ENCODE measurements around the gene GALR2. TPM values are rescaled to one million over a fixed set of nuclear protein-coding genes. Genes with fewer than 3 reads are reported as not detected.

The GALR2 gene
- 0.07 and 0.17 TPM in 2 replicates for total RNA-seq

DNA sequence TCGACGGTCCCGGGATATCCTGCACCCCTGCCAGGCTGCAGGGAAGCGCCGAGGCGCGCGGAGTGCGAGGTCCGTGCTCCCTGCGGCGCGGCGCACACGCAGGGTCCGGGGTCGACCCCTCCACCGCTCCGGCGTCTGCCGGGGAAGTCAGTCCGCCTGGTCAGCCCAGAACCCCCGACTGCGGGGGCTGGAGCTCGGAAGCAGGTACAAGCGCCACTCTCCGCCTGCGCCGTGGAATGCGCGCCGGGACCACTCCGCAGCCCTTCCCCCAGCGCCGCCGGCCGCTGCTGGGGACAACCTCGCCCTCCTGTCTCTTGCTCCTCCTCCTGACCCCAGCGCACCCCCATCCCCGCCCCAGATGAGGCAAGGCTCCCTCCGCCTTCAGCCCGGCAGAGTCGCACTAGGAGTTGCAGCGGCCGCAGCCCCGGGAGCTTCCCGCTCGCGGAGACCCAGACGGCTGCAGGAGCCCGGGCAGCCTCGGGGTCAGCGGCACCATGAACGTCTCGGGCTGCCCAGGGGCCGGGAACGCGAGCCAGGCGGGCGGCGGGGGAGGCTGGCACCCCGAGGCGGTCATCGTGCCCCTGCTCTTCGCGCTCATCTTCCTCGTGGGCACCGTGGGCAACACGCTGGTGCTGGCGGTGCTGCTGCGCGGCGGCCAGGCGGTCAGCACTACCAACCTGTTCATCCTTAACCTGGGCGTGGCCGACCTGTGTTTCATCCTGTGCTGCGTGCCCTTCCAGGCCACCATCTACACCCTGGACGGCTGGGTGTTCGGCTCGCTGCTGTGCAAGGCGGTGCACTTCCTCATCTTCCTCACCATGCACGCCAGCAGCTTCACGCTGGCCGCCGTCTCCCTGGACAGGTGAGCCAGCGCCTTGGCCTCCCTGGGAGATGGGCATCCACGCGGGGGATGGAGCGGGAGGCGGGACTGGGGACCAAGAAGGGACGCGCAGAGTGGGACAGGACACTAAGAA lies at the start of gene GALR2:
GALR2 (plus strand) TSS at position 392 of the 974 bp plus-strand sequence; CDS start at position 495, 103 bp downstream.
- no peak for TF ChIP-seq CTCF (conservative IDR thresholded peaks at IDR 0.05; ENCODE audit: low read depth, low read length)
- no peak within 1 kb of the TSS for H3K4me3 ChIP-seq (ENCODE audit: low read depth, low read length)
- no peak for DNase-seq (ENCODE audit: low read depth)

- TF ChIP-seq CTCF (conservative IDR thresholded peaks at IDR 0.05; ENCODE audit: low read depth, low read length): no peak
- no peak for DNase-seq (ENCODE audit: low read depth)
- no peak overlapping the region for H3K4me3 ChIP-seq (ENCODE audit: low read depth, low read length)
Observed at GRCh38 chr17:76025294-76025693, 49.3 kb upstream of the GALR2 start.

DNA sequence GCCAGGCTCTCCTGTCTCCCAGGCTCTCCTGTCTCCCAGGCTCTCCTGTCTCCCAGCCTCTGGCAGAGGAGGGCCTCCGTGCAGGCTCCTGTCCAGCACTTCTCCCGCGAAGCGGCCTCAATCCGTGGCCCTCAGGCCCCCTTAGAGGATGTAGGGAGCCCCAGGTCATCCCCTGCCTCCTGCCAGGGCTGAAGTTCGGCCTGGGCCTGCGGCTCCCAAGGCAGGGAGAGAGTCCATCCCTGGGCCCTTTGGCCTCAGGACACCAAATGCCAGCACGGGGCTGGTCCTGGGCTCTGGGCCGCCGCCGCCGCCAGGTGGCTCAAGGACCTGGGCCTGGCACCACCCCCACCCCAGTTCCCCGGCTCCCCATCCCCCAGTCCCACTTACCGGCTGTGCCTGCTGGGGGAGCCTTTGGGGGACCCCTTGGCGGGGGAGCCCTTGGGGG lies 47.8 kb upstream of the GALR2 start:
- no peak for DNase-seq (ENCODE audit: low read depth)
- H3K4me3 ChIP-seq (ENCODE audit: low read depth, low read length): peak overlapping the region; percentile 63
- TF ChIP-seq CTCF (conservative IDR thresholded peaks at IDR 0.05; ENCODE audit: low read depth, low read length): peak; percentile 37

DNA sequence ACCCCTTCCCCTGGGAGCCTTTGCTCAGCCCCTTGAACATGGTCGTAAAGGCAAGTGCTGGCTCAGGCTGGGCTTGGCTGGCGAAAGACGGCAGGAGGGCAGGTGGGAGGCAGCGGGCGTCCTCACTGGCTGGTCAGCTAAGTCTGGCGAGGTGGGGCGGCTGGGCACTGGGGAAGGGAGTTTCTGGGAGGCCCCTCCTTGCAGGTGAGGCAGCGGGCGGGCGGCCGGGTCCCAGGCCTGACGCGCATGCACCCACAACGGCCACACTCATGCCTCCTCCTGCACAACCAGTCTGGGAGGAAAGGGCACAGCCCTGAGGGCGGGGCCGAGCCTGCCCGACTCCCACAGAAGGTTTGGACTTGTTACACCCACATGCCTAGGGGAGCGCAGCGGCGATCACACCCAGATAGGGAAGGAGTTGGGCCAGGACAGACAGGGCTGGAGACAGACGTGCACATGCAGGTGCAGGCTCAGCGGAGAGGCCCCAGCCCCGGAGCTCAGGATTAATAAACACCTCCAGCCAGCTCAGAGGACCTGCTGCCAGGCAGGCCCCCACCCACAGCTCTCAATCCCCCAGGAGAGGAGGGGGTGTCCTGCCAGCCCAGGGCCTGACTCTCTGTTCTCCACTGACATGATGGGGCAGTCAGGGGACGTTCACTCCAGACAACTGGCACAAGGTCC lies 47.3 kb upstream of the GALR2 start, which contains the start of gene EVPL:
EVPL (minus strand) TSS at position 148 of the 681 bp plus-strand sequence; CDS start at position 40, 108 bp downstream.
- TF ChIP-seq CTCF (conservative IDR thresholded peaks at IDR 0.05; ENCODE audit: low read depth, low read length): no peak
- peak within 1 kb of the TSS; percentile 63 for H3K4me3 ChIP-seq (ENCODE audit: low read depth, low read length)
- no peak for DNase-seq (ENCODE audit: low read depth)

- no peak for DNase-seq (ENCODE audit: low read depth)
- TF ChIP-seq CTCF (conservative IDR thresholded peaks at IDR 0.05; ENCODE audit: low read depth, low read length): peak; percentile 46
- no peak overlapping the region for H3K4me3 ChIP-seq (ENCODE audit: low read depth, low read length)
Observed at GRCh38 chr17:76032073-76032779, 42.4 kb upstream of the GALR2 start.

DNA sequence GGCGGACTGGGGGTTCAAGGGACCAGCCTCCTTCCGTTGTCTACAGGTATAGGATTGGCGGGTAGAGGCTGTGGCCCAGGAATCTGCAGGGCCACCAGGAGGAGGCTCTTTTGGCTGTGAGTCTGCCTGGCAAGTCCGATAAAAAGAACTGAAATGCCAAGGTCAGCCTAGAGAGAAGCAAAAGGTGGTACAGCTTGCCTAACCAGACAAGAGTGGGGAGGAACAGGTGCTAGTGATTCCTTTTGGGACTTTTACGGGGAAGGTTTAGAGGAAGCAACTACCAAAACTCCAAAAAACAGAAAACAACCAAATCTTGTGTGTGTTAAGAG lies 41.8 kb upstream of the GALR2 start:
- no peak for TF ChIP-seq CTCF (conservative IDR thresholded peaks at IDR 0.05; ENCODE audit: low read depth, low read length)
- H3K4me3 ChIP-seq (ENCODE audit: low read depth, low read length): no peak overlapping the region
- DNase-seq (ENCODE audit: low read depth): no peak

Data from epithelial cell of proximal tubule (primary cell).